Ovary (tissue), 9 donors: Measurements from ENCODE around the gene CENPX. TPM values are rescaled to one million over a fixed set of nuclear protein-coding genes. Genes with fewer than 3 reads are reported as not detected.

Experiments
- DNase-seq, 5 donors: peaks; one replicate each; pipeline ENCODE4 v3.0.0-alpha.2; 2019 to 2020
- H3K27ac ChIP-seq, 2 donors: fragments of 200-600 bp; one replicate each; pipeline versions ENCODE4 v1.5.1 to v1.8.0; 2019 to 2022
- H3K27me3 ChIP-seq: fragments of 200-600 bp; one replicate; pipeline ENCODE4 v1.8.0; 2022
- H3K36me3 ChIP-seq: fragments of 200-600 bp; sonication (generic); one replicate; pipeline ENCODE4 v1.5.1; 2019
- H3K4me1 ChIP-seq: one replicate; pipeline ENCODE4 v1.8.1; 2013; ENCODE audit warnings: mild to moderate bottlenecking, moderate library complexity; ENCODE audit not compliant: insufficient read depth
- H3K4me3 ChIP-seq: fragments of 200-600 bp; sonication (generic); one replicate; pipeline ENCODE4 v1.5.1; 2017
- H3K9me3 ChIP-seq, 2 donors: fragments of 200-600 bp in 1 of 2; sonication (generic) in 1 of 2; one replicate each; pipeline versions ENCODE4 v1.5.1 to v1.8.1; 2013 to 2019; ENCODE audit warnings: mild to moderate bottlenecking in 1 of 2, moderate library complexity in 1 of 2
- CTCF ChIP-seq, 3 donors: fragments of 450-650 bp in 2 of 3; fragments of 200-600 bp in 1 of 3; IDR thresholded peaks; one replicate each; pipeline versions ENCODE4 v1.5.1 to v1.8.0; 2016 to 2022; ENCODE audit warnings: antibody characterized with exemption in 3 of 3, mild to moderate bottlenecking in 1 of 3
- EP300 ChIP-seq: sonication (generic); formaldehyde crosslinking; IDR thresholded peaks from one replicate; pipeline ENCODE4 v1.6.1; 2017; ENCODE audit warnings: antibody characterized with exemption
- POLR2A ChIP-seq: fragments of 450-650 bp; IDR thresholded peaks from one replicate; pipeline ENCODE4 v1.6.1; 2017; ENCODE audit warnings: antibody characterized with exemption, mild to moderate bottlenecking, moderate library complexity
- WGBS, 3 donors: extraction: QIAGEN DNeasy Blood & Tissue Kit in 1 of 3; methylation state at CpG; one replicate each; pipeline versions ENCODE4 v1.1.5 to v1.1.7; 2013 to 2017; 5-methylcytosine and 5-hydroxymethylcytosine counted together
- intact Hi-C, 4 donors: fragments of 100-400 bp; cut with DNase I; formaldehyde crosslinking; loops; one replicate each; pipeline versions ENCODE4 v1.11.0 to v1.15.1; 2022 to 2023
- polyA plus RNA-seq, 2 donors: library from polyadenylated mRNA; stranded (reverse); fragments of 200-250 nt in 1 of 2; fragments of 350-450 nt in 1 of 2; fragmentation: Illumina TruSeq in 1 of 2; extraction: RNeasy Lipid Tissue Mini Kit (QIAGEN cat#74804) in 1 of 2; gene quantifications; one replicate each; pipeline ENCODE4 v1.2.3, GENCODE V29; 2013 to 2014
- total RNA-seq, 7 donors: library from RNA; depleted of rRNA in 2 of 7; stranded (reverse); fragments of >200 nt in 2 of 7; fragmentation: NEBNext Ultra II Directional in 3 of 7; extraction: Animal tissue kit (Norgen Biotek cat#: 25700) in 3 of 7; gene quantifications; one replicate each; pipeline versions ENCODE4 v1.1.0 to v1.2.4, GENCODE V29; 2016 to 2023
- donor health status: DM: no; HTN: no; CAD: no; lungs with moderate emphysema.
- donor health status: DM: no; HTN: no; CAD: no.
- donor health status: Bipolar disorder and iron deficiency.
- donor health status: DM: yes; HTN: yes; CAD: no.
- donor health status: DM: no; HTN: no; CAD: no.
- donor health status: DM: yes; HTN: yes; CAD: no.

Gene CENPX
- total and polyA plus RNA-seq, 9 donors, result 3.3 to 68.8 (median 35.3) TPM

DNA sequence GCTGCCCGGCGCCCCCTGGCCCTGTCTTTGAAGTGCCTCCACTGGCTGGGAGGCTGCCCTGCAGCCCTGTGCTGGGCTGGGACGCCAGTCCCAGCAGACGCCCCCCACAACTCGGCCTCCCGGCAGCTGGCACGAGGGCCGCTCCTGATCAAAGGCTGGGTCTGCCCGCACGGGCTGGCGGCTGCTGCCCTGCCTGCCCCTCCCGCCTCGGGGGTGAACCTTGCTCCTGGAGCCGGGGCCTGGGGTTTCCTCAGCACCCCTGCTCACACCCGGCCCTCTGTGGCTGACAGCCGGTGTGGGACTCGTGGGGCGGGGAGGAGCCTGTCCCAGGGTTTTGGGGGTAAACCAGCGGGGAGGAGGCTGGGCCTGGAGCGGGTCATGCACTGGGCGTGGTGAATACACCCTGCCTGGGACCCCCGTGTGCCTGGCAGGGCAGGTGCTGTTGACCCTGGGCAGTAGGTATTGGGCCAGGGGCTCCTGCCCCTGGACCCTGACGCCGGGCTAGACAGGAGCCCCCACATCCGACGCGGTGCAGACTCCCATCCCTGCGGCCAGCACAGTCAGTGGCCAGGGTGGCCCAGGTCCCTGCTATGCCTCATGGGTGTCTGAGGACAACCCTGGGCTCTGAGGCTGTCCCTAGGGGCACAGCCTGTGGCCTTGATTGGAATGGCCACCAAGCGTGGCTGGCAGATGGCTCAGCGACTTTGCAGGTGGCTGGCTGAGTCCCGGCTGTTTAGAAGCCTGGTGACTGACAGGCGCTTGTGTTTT, 21.7 kb downstream of the CENPX start:
- WGBS, 3 donors, result 77 to 90% (median 85%) methylated on average over 28 to 32 of the region's 32 CpGs

GRCh38 chr17:81999976-82000802, 22.5 kb downstream of the CENPX start:
- Histone ChIP-seq H3K9me3 (no peaks in the 10 kb centered on the region), H3K4me1 (peaks cover 7% of the 10 kb centered on the region), H3K36me3 (no peaks in the 10 kb centered on the region), H3K27ac (no peak overlapping the region), H3K4me3 (no peak overlapping the region), H3K27me3 (no peaks in the 10 kb centered on the region)
- DNase-seq, result no peak
- intact Hi-C loops, result loop anchor here in 2 of 4 donors (5.0 to 10.0 kb wide), 2 partner anchors 38 to 55 kb away; partner anchors contain the start of genes GPS1 (in 1 of the 2), NOTUM (in 1 of the 2) and RFNG (in 1 of the 2)
- 76 to 83% (median 77%) methylated on average over 36 of the region's 36 CpGs for WGBS, 3 donors
- TF ChIP-seq EP300, result no peak
- TF ChIP-seq CTCF (IDR thresholded peaks at IDR 0.05), result no peak
- no peak for TF ChIP-seq POLR2A

More for the DNA sequence above, 21.7 kb downstream of the CENPX start:
- Histone ChIP-seq H3K36me3 (no peaks in the 10 kb centered on the region), H3K27ac (no peak overlapping the region), H3K4me3 (no peak overlapping the region), H3K9me3 (no peaks in the 10 kb centered on the region), H3K4me1 (peaks cover 7% of the 10 kb centered on the region), H3K27me3 (no peaks in the 10 kb centered on the region)
- intact Hi-C loops, result loop anchor here in 1 of 4 donors (5.0 kb wide), 1 partner anchor 39 kb away; the partner anchor contains the start of gene NOTUM
- no peak for DNase-seq
- no peak for TF ChIP-seq POLR2A
- TF ChIP-seq CTCF (IDR thresholded peaks at IDR 0.05), result no peak
- no peak for TF ChIP-seq EP300

DNA sequence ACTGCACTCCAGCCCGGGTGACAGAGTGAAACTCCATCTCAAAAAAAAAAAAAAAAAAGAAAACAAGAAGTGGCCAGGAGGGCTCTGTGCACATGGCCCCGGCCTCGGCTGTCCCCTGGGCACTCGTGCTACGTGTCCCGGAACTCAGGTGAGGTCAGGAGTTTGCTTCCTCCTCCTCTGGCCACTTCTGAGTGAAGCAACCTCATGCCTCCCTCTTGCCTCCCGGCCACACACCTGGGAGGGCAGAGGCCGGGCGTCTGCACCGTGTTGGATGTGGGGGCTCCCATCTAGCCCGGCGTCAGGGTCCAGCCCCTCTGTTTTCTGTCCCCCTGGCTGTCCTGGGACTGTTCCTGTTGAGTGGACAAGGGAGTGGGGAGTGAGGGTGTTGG, 23.1 kb downstream of the CENPX start:
- no peak for TF ChIP-seq POLR2A
- no peak for TF ChIP-seq CTCF (IDR thresholded peaks at IDR 0.05)
- no peak for TF ChIP-seq EP300
- Histone ChIP-seq H3K4me1 (peaks cover 7% of the 10 kb centered on the region), H3K9me3 (no peaks in the 10 kb centered on the region), H3K36me3 (no peaks in the 10 kb centered on the region), H3K27me3 (no peaks in the 10 kb centered on the region), H3K4me3 (no peak overlapping the region), H3K27ac (no peak overlapping the region)
- intact Hi-C loops, result loop anchor here in 1 of 4 donors (10.0 kb wide), 1 partner anchor 55 kb away; the partner anchor contains the start of genes GPS1 and RFNG
- 82 to 92% (median 89%) methylated on average over 12 of the region's 12 CpGs for WGBS, 3 donors
- no peak for DNase-seq

GRCh38 chr17:81998691-81999438, 23.8 kb downstream of the CENPX start:
- H3K4me1 ChIP-seq, result peaks cover 5% of the 10 kb centered on the region
- TF ChIP-seq CTCF (IDR thresholded peaks at IDR 0.05) (no peak), POLR2A (no peak), EP300 (no peak)
- no peak for DNase-seq
- WGBS, 3 donors, result 87 to 91% (median 88%) methylated on average over 14 of the region's 14 CpGs
- H3K36me3 ChIP-seq, result no peaks in the 10 kb centered on the region
- H3K4me3 ChIP-seq, result no peak overlapping the region
- intact Hi-C loops, result loop anchor here in 1 of 4 donors (10.0 kb wide), 1 partner anchor 56 kb away; the partner anchor contains the start of genes GPS1 and RFNG
- H3K27ac ChIP-seq, result no peak overlapping the region
- no peaks in the 10 kb centered on the region for H3K27me3 ChIP-seq
- no peaks in the 10 kb centered on the region for H3K9me3 ChIP-seq
